K562 (cell line): Measurements from ENCODE around the gene ACTG2. TPM values are rescaled to one million over a fixed set of nuclear protein-coding genes. Genes with fewer than 3 reads are reported as not detected.

Experiments
- ATAC-seq: fragments of 200-7000 bp; cut with Tn5 transposase; 3 replicates; pipeline ENCODE4 v1.9.1; 2020; ENCODE audit warnings: moderate library complexity
- BruUV-seq: library from RNA; stranded (reverse); fragments of 400-500 nt; replicated peaks from 2 replicates; lab custom pipeline; 2021; lab: Mats Ljungman, UMichigan
- CTCF ChIA-PET: fragments of 300-600 bp; formaldehyde crosslinking; extraction: SDS; loops from one replicate; lab custom pipeline; 2021; ENCODE audit warnings: low intra/inter-chr PET ratio; lab: Yijun Ruan, JAX
- POLR2A ChIA-PET: fragments of 300-600, 350-650 bp; sonication (Branson Sonifier 250); formaldehyde crosslinking; extraction: SDS; loops from one replicate; lab custom pipeline; 2021; ENCODE audit warnings: antibody characterized with exemption, inconsistent platforms; lab: Yijun Ruan, JAX
- DNase-seq, 4 experiments: peaks; one replicate each; pipeline versions ENCODE4 v3.0.0 to v3.0.0-alpha.2; 2011 to 2018; ENCODE audit warnings: low spot score in 3 of 4, mixed read lengths in 3 of 4; ENCODE audit errors: extremely low read depth in 1 of 4
- FAIRE-seq: peaks from 2 replicates; lab custom pipeline; 2011; peaks lifted over from hg19 to GRCh38; lab: Jason Lieb, UNC
- H2AFZ ChIP-seq: 2 replicates; pipeline ENCODE4 v1.6.0; 2011; ENCODE audit warnings: low read depth, low read length, control low read depth, inconsistent platforms
- H3K27ac ChIP-seq: fragments of 200-600 bp; 3 replicates; pipeline ENCODE4 v1.8.0; 2011; ENCODE audit warnings: low read depth, mild to moderate bottlenecking, control low read depth, inconsistent platforms, low read length, moderate library complexity, mixed read lengths; ENCODE audit errors: extremely low read depth
- H3K27me3 ChIP-seq, 2 experiments: fragments of 300-600 bp in 1 of 2; 2 replicates in 1 of 2; 3 replicates in 1 of 2; pipeline versions ENCODE4 v1.6.0 to v1.8.0; 2011; ENCODE audit warnings: inconsistent platforms in 2 of 2, low read length in 2 of 2, mild to moderate bottlenecking in 1 of 2, mixed read lengths in 1 of 2, moderate library complexity in 1 of 2; ENCODE audit not compliant: control insufficient read depth in 2 of 2, insufficient read depth in 2 of 2
- H3K36me3 ChIP-seq: fragments of 300-600 bp; 3 replicates; pipeline ENCODE4 v1.8.0; 2011; ENCODE audit warnings: mild to moderate bottlenecking, low read length, inconsistent platforms; ENCODE audit not compliant: control insufficient read depth, insufficient read depth
- H3K4me1 ChIP-seq, 2 experiments: fragments of 200-600 bp in 1 of 2; replicated peaks in 1 of 2; 2 replicates in 1 of 2; 3 replicates in 1 of 2; pipeline versions ENCODE4 v1.5.1 to v1.8.0; 2011; ENCODE audit warnings: inconsistent platforms in 2 of 2, low read length in 2 of 2, mild to moderate bottlenecking in 1 of 2, mixed read lengths in 1 of 2, moderate library complexity in 1 of 2; ENCODE audit not compliant: control insufficient read depth in 2 of 2, insufficient read depth in 2 of 2
- H3K4me2 ChIP-seq: 2 replicates; pipeline ENCODE4 v1.6.1; 2011; ENCODE audit warnings: low read length, control low read depth, inconsistent platforms, mixed read lengths; ENCODE audit not compliant: insufficient read depth
- H3K4me3 ChIP-seq: fragments of 200-600 bp; sonication (generic), shearing (Covaris generic); 2 replicates; pipeline ENCODE4 v1.5.1; 2016; ENCODE audit warnings: control low read depth, inconsistent platforms
- H3K79me2 ChIP-seq: fragments of 200-600 bp; 3 replicates; pipeline ENCODE4 v1.8.0; 2011; ENCODE audit warnings: low read length, inconsistent platforms; ENCODE audit not compliant: control insufficient read depth, insufficient read depth
- H3K9ac ChIP-seq, 2 experiments: 2 replicates each; pipeline versions ENCODE4 v1.6.0 to v1.6.1; 2011; ENCODE audit warnings: low read depth in 2 of 2, low read length in 2 of 2, control low read depth in 1 of 2, inconsistent platforms in 1 of 2, mild to moderate bottlenecking in 1 of 2, mixed read lengths in 1 of 2; ENCODE audit not compliant: insufficient read depth in 1 of 2
- H3K9me1 ChIP-seq: one replicate; pipeline ENCODE4 v1.6.0; 2011; ENCODE audit warnings: inconsistent platforms, mild to moderate bottlenecking, low read length, moderate library complexity; ENCODE audit not compliant: control insufficient read depth, insufficient read depth
- H3K9me3 ChIP-seq: replicated peaks from 2 replicates; pipeline ENCODE4 v1.5.1; 2011; ENCODE audit warnings: low read depth, low read length, inconsistent platforms; ENCODE audit not compliant: control insufficient read depth, insufficient read depth
- H4K20me1 ChIP-seq: replicated peaks from 2 replicates; pipeline ENCODE4 v1.6.1; 2011; ENCODE audit warnings: low read length, inconsistent platforms, mixed read lengths; ENCODE audit not compliant: control insufficient read depth, insufficient read depth
- BMI1 ChIP-seq: fragments of 150-350 bp; IDR thresholded peaks from 2 replicates; pipeline ENCODE4 v1.6.1; 2014; ENCODE audit warnings: low read length
- HES1 ChIP-seq: fragments of 450-650 bp; IDR thresholded peaks from 2 replicates; pipeline ENCODE4 v1.6.1; 2016; ENCODE audit warnings: low read depth, mild to moderate bottlenecking, moderate library complexity
- HMGN3 ChIP-seq: IDR thresholded peaks from 2 replicates; pipeline ENCODE4 v1.6.1; 2011; ENCODE audit warnings: borderline replicate concordance, low read depth, mild to moderate bottlenecking, mixed read lengths, low read length; ENCODE audit not compliant: insufficient read length; ENCODE audit errors: extremely low read depth
- MBD2 ChIP-seq: sonication (generic); IDR thresholded peaks from 2 replicates; pipeline ENCODE4 v1.6.1; 2016; ENCODE audit warnings: low read depth, borderline replicate concordance
- NR2F6 ChIP-seq: fragments of 450-650 bp; formaldehyde crosslinking; IDR thresholded peaks from 2 replicates; pipeline ENCODE4 v1.4.0; 2020; ENCODE audit warnings: mild to moderate bottlenecking
- PHF8 ChIP-seq: fragments of 200-600 bp; sonication (generic); IDR thresholded peaks from 2 replicates; pipeline ENCODE4 v1.6.1; 2012; ENCODE audit warnings: mixed run types, mild to moderate bottlenecking, inconsistent platforms, low read length, moderate library complexity, borderline replicate concordance
- RNF219 ChIP-seq: fragments of 250-450 bp; sonication (Bioruptor Pico); IDR thresholded peaks from 2 replicates; pipeline ENCODE4 v1.5.0; 2022; ENCODE audit warnings: mild to moderate bottlenecking
- SIN3A ChIP-seq, 2 experiments: fragments of 150-350 bp in 1 of 2; IDR thresholded peaks; 2 replicates each; pipeline ENCODE4 v1.6.1; 2011 to 2016; ENCODE audit warnings: borderline replicate concordance in 2 of 2, low read depth in 2 of 2, low read length in 2 of 2, mild to moderate bottlenecking in 2 of 2, moderate library complexity in 2 of 2; ENCODE audit not compliant: control insufficient read depth in 1 of 2
- SMARCA5 ChIP-seq: fragments of 450-650 bp; IDR thresholded peaks from 2 replicates; pipeline ENCODE4 v1.6.1; 2016
- ZNF134 ChIP-seq: fragments of 250-450 bp; sonication (Bioruptor Pico); conservative IDR thresholded peaks from 2 replicates; pipeline ENCODE4 v1.4.0; 2020
- ZNF197 ChIP-seq: fragments of 200-800 bp; sonication (Bioruptor generic); IDR thresholded peaks from 2 replicates; pipeline ENCODE4 v1.6.1; 2016; ENCODE audit warnings: low read depth, missing genetic modification characterization, missing compliant biosample characterization
- ZNF431 ChIP-seq: sonication (generic); formaldehyde crosslinking; IDR thresholded peaks from 2 replicates; pipeline ENCODE4 v1.8.0; 2022; ENCODE audit warnings: mild to moderate bottlenecking, missing genetic modification reagents
- ZNF512 ChIP-seq: IDR thresholded peaks from 2 replicates; pipeline ENCODE4 v1.6.1; 2016; ENCODE audit warnings: missing genetic modification characterization, missing compliant biosample characterization
- ZNF77 ChIP-seq: fragments of 250-450 bp; sonication (Bioruptor Pico); IDR thresholded peaks from 2 replicates; pipeline ENCODE4 v1.5.0; 2020
- WGBS: fragments of 100-300 bp; shearing (Covaris generic); methylation state at CpG from one replicate; pipeline ENCODE4 v1.1.6; 2016; ENCODE audit warnings: low coverage, mixed read lengths; ENCODE audit not compliant: insufficient coverage; ENCODE audit errors: missing lambda C conversion rate; 5-methylcytosine and 5-hydroxymethylcytosine counted together
- in situ Hi-C: fragments of 300-500 bp; cut with MboI; formaldehyde crosslinking; loops from 4 replicates; pipeline ENCODE4 v1.15.0; 2018; ENCODE audit warnings: inconsistent platforms, mixed read lengths
- intact Hi-C: fragments of 100-400 bp; cut with micrococcal nuclease; formaldehyde crosslinking; loops from 2 replicates; pipeline ENCODE4 v1.14.2; 2022
- polyA plus RNA-seq, 8 experiments: library from polyadenylated mRNA; depleted of rRNA in 4 of 8; stranded (reverse) in 5 of 8; unstranded in 3 of 8; fragments of >200 nt; fragmentation: Nextera tagmentation in 2 of 8; fragmentation: Illumina TruSeq in 1 of 8; extraction: Ambion mirVana in 2 of 8; extraction: Trizol in 1 of 8; gene quantifications; 2 replicates each; pipeline versions ENCODE4 v1.2.1 to v1.2.3, GENCODE V29; 2011 to 2014; ENCODE audit warnings: inconsistent platforms in 1 of 8, missing spikeins in 1 of 8
- total RNA-seq, 7 experiments: library from RNA; depleted of rRNA in 6 of 7; stranded (reverse); fragments of >200 nt in 6 of 7; fragmentation: Illumina TruSeq in 2 of 7; extraction: Trizol in 2 of 7; gene quantifications; 2 replicates each; pipeline versions ENCODE4 v1.2.1 to v1.2.3, GENCODE V29; 2011 to 2021; ENCODE audit warnings: low replicate concordance in 1 of 7

ACTG2 gene
- total and polyA plus RNA-seq, 9 of the 15 experiments (the other 6 are each of a cell fraction or from before 2014, with no cell fraction given) = 0.06 to 0.60 TPM; not detected in 7

- Histone ChIP-seq H3K79me2 (no peaks in the 10 kb centered on the region), H3K4me2 (no peak overlapping the region), H3K36me3 (no peaks in the 10 kb centered on the region), H3K27me3 (peaks cover 2 to 4% of the 10 kb centered on the region in 2 experiments; a peak in 1 of 5 replicates), H3K4me1 (peaks cover 0 to 6% of the 10 kb centered on the region in 2 experiments; a peak in 1 of 5 replicates), H3K9ac (no peak overlapping the region), H3K9me3 (no peaks in the 10 kb centered on the region), H3K27ac (no peak overlapping the region), H2AFZ (no peak overlapping the region), H3K4me3 (no peak overlapping the region), H4K20me1 (no peaks in the 10 kb centered on the region), H3K9me1 (no peaks in the 10 kb centered on the region)
- no TSS peak for BruUV-seq
- ChIA-PET CTCF (no interaction called here), POLR2A (no interaction called here)
- intact Hi-C loops = no loop called here
- FAIRE-seq (no peak), DNase-seq (no peak), ATAC-seq (no peak)
- in situ Hi-C loops = no loop called here
- WGBS = 31% methylated on average over 5 of the region's 5 CpGs
- no peak for TF ChIP-seq SMARCA5
- no peak for TF ChIP-seq ZNF197
- TF ChIP-seq ZNF77 (CRISPR knock-in tag) = no peak
- no peak for TF ChIP-seq BMI1
- TF ChIP-seq NR2F6 (CRISPR knock-in tag) = no peak
- no peak for TF ChIP-seq HMGN3
- TF ChIP-seq SIN3A (IDR thresholded peaks at IDR 0.05; ENCODE audit: borderline replicate concordance in 2 of 2, control insufficient read depth in 1 of 2, low read depth in 2 of 2, low read length in 2 of 2) = no peak
- TF ChIP-seq RNF219 = no peak
- no peak for TF ChIP-seq ZNF431 (CRISPR knock-in tag)
- no peak for TF ChIP-seq ZNF134 (CRISPR knock-in tag)
- no peak for TF ChIP-seq PHF8
- no peak for TF ChIP-seq HES1
- TF ChIP-seq MBD2 = no peak
- no peak for TF ChIP-seq ZNF512 (tag)
Measured at GRCh38 chr2:73889206-73889605, 3.6 kb upstream of the ACTG2 start.
